Stimulated activated CD4-positive, alpha-beta T cell treated with anti-CD3 and anti-CD28 coated beads, Interleukin-4, amount 100 ng/mL, for 24 hours (primary cell): ENCODE results near the gene NKIRAS2.
"Not testable (repeated sequence)": the region's sequence is repeated elsewhere in the genome, so short reads cannot be mapped to it uniquely, and the experiment has no call there.

ENCODE experiments used
- DNase-seq: peaks from one replicate; pipeline ENCODE4 v3.0.0-alpha.2; 2020

Gene NKIRAS2

DNA sequence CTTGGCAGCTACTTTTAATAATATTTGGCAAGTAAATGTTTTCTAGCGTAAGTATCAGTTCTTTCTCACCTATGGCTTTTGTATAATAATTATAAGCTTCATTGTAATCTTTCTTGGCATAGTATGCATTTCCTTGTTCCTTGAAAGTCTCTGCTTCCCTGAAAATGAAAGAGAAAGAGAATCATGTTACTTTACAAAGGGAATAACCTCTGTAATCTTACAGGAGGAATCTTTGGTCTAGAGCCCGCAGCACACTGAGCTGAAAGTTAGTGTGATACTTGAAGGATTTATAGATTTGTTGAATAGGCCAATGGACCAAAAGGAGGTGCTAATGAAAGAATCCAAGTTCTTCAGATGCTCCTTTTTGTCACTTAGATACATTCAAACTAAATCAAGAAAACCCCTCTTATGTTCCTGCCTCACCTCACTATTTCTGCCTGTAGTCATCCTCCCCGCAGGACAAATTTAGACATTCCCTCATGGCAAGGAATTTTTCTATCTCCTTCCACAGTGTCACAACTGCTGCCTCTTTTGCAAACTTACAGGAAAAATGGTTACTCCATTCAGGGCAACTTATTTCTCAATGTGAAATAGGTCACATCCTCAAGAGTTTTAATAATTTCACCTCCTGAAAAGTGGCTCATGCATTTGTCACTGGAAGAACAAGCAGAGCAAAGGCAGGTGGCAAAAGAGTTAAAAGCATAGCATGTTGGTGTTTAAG lies 19.3 kb upstream of the NKIRAS2 start:
- no peak for DNase-seq

DNA sequence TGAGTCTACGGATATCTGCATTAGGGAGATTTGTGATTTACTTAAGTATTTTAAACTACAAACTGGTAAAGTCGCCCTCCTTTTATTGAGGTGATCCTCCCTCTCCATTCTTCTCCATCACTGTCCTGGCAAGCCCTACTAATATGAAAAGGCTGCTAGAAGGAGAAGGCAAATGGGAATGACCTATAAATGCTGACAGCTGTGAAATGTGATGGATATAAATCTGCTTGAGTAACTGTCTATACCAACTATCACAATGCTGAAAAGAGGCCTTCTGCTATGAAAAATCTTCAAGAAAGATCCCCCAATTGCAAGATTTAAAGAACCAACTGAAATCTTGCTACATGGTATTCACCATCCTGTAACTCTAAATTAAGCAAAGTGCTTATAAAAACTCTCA lies 18.2 kb upstream of the NKIRAS2 start:
- DNase-seq, result no peak

DNA sequence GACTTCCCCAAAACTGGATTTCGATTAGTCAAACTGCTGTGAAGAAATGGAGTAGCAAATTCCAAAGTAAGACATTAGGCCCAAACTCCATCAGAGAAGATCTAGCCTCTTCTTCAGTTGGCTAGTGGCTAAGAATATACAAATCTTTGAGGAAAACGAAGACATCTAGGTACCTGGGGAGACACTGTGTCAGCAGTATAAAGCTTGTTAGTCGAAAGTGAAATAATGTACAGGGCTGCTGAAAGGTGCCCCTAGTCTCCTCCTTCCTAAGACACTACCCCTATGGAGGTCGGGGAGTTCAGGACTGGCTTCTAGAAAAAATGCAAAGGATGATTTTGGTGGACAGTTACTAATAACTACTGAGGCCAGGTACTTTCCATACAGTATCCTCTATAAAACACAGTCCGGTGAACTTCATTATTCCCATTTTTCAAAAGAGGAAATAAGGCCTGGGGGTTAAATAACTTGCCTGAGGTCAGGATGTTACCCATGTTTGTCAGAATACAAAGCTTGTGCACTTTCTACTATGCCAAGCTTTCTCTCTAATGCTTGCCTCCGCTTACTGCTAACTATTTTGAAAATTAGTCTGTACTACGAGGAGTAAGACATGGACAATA lies 17.6 kb upstream of the NKIRAS2 start:
- no peak for DNase-seq

DNA sequence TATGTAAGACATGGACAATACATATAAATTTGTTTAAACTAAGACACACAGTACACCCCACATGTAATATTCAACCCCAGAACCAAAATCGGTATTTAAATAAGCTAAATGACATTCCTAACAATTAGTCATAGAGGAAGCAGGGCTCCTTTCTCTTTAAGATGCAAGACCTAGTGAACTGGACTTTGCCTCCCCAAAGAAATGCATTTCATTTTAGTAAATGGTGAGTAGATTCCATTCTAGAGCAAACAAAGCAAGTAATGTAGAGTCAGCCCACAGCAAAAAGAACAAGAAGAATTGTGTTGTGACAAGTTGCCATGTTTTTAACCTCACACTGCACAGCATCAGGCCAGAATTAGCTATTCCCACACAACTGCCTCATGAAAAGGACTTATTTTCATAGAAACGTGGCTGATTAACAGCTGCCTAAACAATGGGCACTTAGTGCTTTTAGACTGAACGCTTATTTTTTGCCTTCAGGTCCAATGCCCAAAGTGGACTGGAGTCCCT lies 17.0 kb upstream of the NKIRAS2 start:
- DNase-seq, result no peak

DNA sequence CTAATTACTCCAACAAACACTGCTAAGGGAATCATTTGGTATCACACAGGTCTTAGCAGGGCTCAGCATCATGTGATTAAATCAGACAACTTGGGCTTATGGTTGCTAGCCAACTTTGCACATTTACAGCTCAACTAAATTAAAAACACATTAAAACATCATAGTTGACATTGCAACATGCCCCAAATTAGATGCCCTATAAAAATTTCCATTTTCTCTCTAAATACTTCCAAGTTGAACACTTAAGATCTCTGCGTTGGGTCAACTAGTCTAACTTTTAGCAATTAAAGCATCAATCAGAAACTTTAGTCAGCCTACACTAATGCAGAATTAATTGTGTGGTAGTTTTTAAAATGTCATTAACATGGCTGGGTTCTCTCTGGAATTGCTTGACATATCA lies 14.7 kb upstream of the NKIRAS2 start:
- no peak for DNase-seq

- DNase-seq, result no peak
Measured at GRCh38 chr17:42009170-42009569, 10.7 kb upstream of the NKIRAS2 start.

- not testable (repeated sequence) for DNase-seq
Measured at GRCh38 chr17:42010266-42010680, 9.6 kb upstream of the NKIRAS2 start.

DNA sequence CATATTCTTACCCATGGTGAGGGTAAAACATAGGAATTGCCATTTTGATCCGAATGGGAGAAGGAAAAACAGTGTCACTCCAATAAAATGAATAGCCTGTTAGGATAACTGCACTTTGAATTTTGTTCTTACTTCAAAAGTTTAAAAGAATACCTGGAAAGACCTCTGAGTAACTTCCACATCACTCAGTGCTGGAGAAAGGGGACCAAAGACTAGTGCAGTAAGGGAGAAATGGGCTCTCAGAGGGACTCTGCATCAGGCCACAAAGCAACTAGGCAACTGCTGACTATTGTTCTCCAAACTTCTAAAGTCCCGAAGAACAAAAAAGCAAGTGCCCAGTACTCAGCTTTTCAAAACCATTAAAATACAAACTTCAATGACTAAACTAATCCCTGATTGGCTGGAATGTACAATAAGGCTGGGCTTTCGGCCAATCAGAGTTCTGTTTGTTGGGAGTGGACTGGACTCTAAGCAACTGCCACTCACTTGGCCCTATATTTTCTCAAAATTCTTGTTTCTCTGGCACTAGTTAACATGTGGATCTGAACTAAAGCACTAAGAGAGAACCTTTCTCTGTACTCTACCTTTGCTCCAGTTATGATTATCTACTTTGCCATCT lies 8.9 kb upstream of the NKIRAS2 start:
- no peak for DNase-seq

DNA sequence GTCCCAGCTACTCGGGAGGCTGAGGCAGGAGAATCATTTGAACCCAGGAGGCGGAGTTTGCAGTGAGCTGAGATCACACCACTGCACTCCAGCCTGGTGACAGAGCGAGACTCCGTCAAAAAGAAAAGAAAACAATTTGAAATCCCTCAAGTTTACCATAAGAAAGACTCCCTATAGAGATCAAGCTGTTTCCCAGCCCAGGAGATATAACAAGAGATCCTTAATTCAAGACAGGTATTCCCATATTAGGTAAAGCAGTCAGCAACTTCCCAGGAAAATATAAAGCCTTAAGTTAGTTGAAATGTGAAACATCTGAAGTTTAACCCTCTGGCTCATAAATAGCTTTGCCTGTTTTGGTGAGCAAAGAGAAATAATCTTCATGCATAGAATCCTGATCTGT lies 7.5 kb upstream of the NKIRAS2 start:
- DNase-seq, result not testable (repeated sequence)

GRCh38 chr17:42013740-42014139 lies 6.2 kb upstream of the NKIRAS2 start:
- not testable (repeated sequence) for DNase-seq

DNA sequence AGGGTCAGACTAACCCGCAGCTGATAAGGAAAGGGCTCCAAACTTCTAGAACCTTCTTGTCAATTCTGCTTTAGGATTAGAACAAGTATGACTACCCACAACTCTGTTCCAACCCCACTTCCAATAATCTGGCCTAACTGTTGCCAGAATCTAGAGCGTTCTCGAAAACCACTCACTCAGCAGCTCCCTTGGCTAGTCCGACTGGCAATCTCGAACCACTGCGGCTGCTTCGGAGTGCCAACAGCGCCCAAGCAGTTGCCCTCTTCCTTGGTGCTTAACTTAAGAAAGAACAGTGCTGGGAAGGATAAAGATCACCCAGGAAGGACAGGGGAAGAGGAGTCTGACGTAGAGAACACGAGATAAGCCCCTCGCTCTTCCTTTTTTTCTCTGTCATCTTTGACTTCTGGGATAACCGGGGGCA lies 3.5 kb upstream of the NKIRAS2 start:
- DNase-seq, result peak; percentile 16

GRCh38 chr17:42016941-42017865 lies 2.7 kb upstream of the NKIRAS2 start, which contains the start of gene DNAJC7:
Gene DNAJC7, minus strand, starts transcription at chr17:42017439. Its CDS starts 23 bp downstream, at chr17:42017416.
- peak; percentile 92 for DNase-seq

DNA sequence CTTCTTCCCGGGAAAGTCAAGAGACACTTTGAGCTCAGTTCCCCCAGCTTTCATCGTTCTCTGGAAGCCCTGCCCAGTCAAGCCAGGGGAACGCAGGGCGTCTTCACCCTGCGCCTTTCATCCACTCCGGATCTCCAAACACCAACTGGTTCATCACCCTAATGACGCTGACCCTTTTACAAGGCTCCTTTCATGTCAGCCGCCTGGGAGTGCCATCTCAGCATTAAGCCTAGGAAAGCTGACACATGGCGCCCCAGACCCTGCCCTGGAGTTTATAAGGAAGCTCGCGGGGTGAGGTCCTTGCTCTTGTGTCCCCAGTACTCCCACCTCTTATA lies 2.1 kb upstream of the NKIRAS2 start:
- no peak for DNase-seq

DNA sequence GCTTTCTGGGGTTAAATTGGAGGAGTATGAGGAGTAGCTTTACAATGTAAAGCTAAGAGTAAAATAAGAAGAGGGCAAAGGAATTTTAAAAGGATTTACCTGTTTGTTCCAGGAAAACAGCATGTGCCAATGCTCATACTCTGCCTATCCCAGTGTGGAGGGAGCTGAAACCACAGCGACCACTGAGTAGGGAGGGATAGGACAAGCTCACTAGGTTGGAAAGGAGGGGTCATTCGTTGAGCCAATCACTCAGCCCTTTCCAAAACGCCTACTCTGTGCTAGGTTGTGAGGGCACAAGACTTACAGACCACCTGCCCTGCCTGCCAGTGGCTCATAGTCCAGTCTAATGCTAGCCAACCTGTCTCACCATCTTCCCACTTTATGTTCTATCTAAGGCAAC lies 1.6 kb upstream of the NKIRAS2 start:
- no peak for DNase-seq

GRCh38 chr17:42018988-42019387 lies 902 bp upstream of the NKIRAS2 start:
- DNase-seq, result no peak

DNA sequence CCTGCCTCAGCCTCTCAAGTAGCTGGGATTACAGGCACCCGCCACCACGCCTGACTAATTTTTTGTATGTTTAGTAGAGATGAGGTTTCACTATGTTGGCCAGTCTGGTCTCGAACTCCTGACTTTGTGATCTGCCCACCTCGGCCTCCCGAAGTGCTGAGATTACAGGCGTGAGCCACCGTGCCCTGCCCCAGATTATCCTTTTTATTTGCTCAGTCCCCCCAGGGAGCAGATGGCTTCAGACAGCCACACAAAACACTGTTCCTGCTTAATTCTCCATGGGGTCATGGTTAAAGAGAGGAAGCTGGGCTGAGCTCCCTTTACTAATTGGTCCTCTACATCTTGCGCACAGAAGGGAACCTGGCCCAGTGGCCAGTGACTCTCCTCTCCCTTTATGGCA lies 955 bp downstream of the NKIRAS2 start:
- DNase-seq, result not testable (repeated sequence)

DNA sequence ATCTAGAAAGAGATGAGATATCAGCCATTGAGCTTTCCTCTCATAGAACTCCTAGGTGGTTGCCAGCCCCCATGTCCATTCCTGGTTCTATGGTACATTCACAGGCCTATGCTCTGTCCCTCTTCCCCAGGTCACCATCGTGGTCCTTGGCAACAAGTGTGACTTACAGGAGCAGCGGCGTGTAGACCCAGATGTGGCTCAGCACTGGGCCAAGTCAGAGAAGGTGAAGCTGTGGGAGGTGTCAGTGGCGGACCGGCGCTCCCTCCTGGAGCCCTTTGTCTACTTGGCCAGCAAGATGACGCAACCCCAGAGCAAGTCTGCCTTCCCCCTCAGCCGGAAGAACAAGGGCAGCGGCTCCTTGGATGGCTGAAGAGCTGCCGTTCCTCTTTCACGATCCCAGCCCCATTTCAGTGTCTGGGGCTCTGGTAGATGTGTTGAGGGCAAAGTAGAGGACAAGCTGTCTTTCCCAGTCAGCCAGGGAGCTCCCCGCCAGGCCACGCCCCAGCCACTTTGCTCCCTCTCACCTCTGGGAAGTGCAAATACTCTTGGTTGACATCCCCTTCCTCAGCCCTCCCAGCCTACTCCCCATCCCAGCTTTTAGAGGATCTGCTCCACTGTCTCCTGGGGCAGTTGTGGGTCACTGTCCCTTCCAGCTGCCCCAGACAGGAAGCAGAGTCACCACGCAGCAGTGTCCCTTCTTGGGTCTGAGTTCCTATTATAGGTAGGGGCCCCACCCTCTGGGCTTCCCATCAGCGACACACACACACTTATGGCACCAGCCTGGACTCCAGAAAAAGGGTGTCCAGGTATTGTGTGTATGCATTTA lies 3.8 kb downstream of the NKIRAS2 start:
- DNase-seq, result no peak

DNA sequence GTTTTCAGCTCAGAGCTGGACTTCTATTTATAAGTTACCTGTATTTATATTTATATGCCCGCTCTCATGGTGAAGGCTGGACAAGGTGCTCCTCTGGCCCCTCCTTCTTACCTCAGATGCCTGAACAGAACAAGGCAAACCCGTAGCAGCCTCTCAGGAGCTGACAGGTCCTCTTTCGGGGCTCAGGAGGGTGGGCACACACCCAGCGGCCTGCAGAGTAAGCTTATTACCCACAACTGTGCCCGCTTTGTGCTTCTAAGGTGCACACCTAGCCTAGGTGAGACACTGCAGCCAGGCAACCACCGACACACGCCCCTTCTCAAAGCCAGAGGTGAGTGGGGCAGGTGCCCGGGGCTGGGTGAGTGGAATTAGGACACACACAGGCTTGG lies 5.3 kb downstream of the NKIRAS2 start:
- no peak for DNase-seq

- DNase-seq, result no peak
Measured at GRCh38 chr17:42025936-42026335, 6.0 kb downstream of the NKIRAS2 start.

- no peak for DNase-seq
Measured at GRCh38 chr17:42026857-42027589, 7.1 kb downstream of the NKIRAS2 start.

DNA sequence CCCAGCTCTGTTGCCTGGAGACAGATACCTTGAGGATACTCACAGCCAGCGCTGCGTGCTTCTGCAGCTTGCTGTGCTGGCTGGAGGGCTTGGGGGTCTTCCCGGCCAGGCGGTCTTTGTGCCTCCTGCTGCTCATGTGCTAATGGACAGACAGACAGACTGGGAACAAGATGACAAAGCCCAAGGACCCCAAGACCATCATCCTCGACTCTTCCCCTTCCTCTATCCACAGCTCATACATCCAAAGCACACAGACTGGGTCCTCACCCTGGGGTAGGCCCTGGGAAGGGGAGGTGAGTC lies 7.7 kb downstream of the NKIRAS2 start:
- DNase-seq, result no peak
